NCI-H187 (cell line): Measurements from ENCODE around the gene CNST.
"Not testable (repeated sequence)": the region's sequence is repeated elsewhere in the genome, so short reads cannot be mapped to it uniquely, and the experiment has no call there.

Source experiments
- DNase-seq, 2 experiments: peaks; one replicate each; lab custom pipeline; 2025; lab: John Stamatoyannopoulos, UW

Gene CNST

DNA sequence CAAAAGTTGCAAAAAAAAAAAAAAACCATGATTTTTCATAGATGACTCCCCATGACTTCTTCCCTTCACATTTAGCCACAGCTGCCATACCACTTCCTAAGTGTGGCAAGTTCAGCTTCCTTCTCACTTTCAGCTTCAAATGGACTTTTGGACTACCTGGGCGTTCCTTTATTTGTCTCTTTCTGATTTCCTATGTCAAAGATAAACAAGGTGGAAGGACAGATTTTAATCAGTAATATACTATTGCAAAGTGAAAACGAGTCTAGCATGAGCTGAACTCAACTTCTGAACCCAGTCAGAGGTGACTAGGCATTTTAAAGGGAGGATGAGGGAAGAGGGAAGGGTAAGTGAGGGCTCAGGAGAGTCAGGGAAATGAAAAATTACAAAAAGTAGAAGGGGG, 143.6 kb downstream of the CNST start:
- DNase-seq, result no peak

GRCh38 chr1:246711548-246712003, 145.3 kb downstream of the CNST start:
- DNase-seq, result no peak

- not testable (repeated sequence) for DNase-seq
These were observed 146.2 kb downstream of the CNST start for GRCh38 chr1:246712428-246712827.
